GM21423 (cell line): ENCODE measurements around the gene CHAC1.
"Not testable (repeated sequence)": the region's sequence is repeated elsewhere in the genome, so short reads cannot be mapped to it uniquely, and the experiment has no call there.

Experiments used
- ATAC-seq: cut with Tn5 transposase; IDR thresholded peaks from one replicate; pipeline ENCODE4 v1.9.1; 2021; ENCODE audit warnings: mild to moderate bottlenecking, moderate library complexity; ENCODE audit not compliant: unreplicated experiment

The CHAC1 gene

GRCh38 chr15:40936709-40937666 is 16.3 kb upstream of the CHAC1 start:
- no peak for ATAC-seq

DNA sequence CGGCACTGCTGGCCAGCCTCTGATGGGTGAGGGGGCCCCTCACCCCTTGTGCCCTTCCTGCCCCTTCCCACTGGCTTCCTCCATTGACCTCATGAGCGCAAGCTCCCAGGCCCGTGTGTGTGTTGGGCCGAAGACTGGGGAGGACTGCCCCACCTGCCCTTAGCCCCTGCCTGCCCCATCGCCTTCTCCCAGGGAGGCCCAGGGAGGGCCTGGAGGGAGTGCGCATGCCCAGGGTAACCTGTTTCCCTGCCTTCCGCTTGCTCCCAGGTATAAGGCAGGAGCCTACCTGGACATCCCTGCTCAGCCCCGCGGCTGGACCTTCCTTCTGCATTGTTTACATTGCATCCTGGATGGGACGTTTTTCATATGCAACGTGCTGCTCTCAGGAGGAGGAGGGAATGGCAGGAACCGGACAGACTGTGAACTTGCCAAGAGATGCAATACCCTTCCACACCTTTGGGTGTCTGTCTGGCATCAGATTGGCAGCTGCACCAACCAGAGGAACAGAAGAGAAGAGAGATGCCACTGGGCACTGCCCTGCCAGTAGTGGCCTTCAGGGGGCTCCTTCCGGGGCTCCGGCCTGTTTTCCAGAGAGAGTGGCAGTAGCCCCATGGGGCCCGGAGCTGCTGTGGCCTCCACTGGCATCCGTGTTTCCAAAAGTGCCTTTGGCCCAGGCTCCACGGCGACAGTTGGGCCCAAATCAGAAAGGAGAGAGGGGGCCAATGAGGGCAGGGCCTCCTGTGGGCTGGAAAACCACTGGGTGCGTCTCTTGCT is 15.3 kb upstream of the CHAC1 start:
- ATAC-seq, result no peak

DNA sequence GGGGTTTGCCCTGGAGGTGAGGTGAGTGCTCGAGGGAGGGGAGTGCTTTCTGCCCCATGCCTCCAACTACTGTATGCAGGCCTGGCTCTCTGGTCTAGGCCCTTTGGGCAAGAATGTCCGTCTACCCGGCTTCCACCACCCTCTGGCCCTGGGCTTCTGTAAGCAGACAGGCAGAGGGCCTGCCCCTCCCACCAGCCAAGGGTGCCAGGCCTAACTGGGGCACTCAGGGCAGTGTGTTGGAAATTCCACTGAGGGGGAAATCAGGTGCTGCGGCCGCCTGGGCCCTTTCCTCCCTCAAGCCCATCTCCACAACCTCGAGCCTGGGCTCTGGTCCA is 14.8 kb upstream of the CHAC1 start:
- ATAC-seq, result no peak

DNA sequence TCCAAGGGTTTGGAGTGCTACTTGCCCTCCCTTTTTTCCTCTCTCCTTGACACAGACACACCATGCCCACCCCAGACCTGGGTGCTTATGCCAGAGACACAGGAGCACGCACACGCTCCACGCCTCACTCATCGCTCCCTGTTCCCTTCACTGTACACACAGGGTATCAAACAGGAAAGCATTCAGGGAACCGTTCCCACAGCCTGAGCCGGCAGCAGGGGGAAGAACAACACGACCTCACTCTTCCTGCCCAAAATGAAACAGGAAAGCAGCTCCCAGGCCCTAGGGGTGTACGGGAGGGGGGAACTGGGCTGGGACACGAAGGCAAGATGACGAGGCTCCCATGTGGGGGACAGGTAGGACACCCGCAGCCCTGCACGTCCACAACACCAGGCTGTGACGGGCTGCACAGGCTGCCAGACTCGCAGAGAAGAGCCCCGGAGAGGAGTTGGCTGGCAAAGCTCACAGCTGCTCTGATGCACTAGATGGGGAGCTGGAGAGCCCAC is 12.9 kb upstream of the CHAC1 start:
- ATAC-seq, result no peak

DNA sequence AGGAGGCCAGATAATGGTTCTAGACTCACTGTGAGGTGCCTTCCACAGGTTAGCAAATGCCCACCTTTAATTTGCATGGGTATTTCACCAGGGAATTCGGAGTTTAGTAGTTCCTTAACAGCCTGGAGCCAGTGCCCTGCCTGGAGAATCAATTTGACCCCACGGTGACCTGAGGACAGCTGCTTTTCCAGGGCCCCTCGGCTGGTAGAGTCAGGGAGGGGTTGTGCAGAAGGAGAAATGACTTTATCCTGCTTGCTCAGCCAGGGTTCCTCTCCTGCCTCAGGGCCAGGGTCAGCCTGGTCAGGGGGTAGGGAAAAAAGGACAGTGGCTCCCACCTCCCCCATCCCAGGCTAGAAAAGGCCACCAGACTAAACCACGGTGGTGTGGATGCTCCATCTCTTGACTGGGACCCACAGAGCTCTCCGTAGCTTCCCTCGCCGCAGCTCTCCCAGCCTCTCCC is 12.2 kb upstream of the CHAC1 start:
- no peak for ATAC-seq

GRCh38 chr15:40941528-40942336 is 11.5 kb upstream of the CHAC1 start:
- ATAC-seq, result peak; percentile 61

- ATAC-seq, result no peak
These were observed 10.9 kb upstream of the CHAC1 start for GRCh38 chr15:40942337-40942854.

DNA sequence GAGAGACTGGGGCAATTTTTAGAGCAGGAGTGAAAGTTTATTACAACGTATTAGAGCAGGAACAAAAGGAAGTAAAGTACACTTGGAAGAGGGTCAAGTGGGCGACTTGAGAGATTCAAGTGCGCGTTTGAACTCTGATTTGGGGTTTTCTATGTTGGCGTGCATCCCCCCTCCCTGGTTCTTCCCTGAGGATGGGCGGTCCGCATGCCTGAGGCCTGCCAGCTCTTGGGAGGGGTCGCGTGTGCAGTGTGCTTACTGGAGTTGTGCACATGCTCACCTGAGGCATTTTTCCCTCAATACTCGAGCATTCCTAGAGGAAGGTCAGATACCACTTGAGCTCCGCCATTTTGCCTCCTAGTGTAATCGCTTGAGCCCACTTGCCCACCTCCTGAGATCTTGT is 10.4 kb upstream of the CHAC1 start:
- ATAC-seq, result no peak

DNA sequence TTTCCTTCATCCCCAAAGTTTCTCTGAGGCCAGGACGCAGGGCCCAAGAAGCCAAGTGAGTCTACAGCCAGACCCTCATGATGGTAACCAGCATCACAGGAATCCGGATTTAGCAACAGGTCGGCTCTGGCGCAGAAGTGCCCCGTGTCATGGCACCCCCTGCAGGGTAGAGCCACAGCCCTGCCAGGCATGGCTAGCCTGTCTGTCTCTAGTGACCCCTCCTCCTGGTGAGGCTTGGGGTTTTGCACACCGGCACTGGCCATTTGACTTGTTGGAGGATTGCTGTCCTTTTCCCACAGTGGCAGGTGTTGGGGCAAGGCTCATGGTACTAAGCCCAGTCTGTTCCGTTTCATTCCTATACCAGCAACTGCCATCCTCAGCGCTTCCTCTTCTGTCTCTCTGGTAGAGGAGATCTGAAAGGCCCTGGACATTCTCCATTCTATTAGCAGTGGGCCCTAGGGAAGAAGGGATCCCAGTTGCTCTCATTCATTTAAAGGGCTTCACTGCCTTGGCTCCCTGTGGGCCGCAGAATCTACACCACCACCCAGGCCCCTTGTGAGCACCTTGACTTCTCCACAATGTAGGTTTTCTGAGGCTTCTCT is 9.4 kb upstream of the CHAC1 start:
- no peak for ATAC-seq

DNA sequence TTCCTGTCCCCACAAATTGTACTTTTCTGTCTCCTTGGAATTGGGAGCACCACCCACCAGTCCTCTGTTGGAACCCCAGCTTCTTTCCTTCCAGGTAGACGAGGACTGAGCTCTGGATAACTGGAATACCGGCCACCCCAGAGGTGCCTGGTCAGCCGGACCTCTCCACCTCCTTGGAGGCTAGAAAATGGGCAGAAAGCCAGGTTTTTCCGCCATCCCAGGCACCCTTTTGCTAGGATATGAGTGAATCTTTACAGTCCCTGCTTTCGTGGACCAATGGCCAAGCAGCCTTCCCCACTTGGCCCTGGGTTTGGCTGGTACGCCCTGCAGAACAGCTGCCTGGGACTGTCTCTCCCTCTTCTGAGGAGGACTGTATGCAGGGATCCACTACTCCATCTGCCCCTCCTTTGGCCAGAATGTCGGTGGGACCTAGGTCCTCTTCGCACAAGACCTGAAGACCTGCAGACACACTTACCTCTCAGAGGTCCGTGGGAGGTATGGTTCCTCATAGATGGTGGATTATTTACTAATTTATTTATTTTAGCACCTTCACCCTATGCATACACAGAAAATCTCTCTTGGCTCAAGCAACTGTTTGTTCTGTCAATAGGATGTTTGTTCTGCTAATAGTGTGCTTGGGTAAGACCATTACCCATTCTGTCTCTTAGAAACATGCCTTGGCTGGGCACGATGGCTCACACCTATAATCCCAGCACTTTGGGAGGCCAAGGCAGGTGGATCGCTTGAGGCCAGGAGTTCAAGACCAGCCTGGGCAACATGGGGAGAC is 8.6 kb upstream of the CHAC1 start:
- no peak for ATAC-seq

DNA sequence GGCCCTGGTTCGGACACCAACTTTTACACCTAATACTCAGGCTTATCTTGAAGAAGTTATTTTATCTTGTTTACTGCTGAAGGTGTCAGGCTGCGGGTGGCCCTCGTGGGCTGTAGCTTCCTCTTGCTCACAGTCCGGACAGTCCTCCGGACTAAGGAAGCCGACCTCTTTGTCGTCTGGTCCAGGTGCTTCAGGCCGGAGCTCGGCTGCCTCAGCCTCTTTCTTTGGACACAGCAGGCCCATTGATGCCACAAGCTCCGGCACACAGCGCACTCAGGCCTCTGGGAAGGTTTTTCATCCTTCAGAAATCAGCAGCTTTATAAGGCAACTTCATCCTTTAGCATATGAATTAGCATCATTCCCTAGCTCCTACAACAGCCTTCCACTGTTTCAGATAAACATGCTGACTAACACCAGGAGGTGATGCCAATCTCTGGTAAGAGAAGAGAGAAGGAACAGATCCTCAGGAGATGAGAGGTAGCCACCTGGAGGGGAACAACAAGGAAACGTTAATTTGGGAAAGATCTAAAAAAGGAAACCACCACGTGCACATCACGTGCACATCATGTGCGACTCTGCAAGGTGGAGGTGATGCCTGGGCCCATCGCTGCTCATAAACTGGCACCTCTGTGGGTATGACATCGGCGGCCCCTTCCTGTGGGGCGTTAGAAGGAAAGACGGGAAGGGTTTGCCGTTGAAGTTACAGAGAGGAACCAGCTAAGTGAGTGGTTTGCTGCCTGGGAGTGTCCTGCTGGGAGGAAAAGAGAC is 4.4 kb upstream of the CHAC1 start:
- ATAC-seq, result no peak

GRCh38 chr15:40949756-40950207 is 3.5 kb upstream of the CHAC1 start:
- no peak for ATAC-seq

- ATAC-seq, result no peak
These were observed 1.5 kb upstream of the CHAC1 start for GRCh38 chr15:40951764-40952163.

DNA sequence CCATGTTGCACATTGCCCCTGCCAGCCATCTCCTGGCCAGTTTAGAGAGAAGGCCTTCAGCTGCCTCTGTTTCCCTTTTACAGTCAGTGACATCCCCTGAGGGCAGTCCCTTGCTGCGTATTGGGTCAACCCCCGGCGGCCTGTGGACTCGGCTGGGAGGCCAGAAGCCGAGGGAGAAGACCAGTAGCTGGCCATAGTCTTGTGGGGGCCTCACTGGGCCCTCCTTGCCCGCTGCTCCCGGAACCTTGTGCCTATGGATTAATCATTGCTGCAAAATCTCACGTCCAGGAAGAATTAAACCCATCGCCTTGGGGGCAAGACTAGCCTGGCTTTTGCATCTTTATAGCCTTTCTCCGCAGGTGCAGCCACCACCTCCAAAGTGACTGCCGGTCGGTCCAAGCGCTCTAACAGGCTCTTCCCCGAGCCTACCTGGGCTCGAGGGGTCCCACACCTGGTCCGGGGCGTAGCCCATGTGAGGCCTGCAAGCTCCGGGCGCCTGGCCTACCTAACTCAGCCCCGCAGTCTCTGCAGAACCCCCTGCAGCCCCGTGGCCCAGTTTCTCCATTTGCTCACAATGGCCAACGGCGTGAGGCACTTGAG is 870 bp upstream of the CHAC1 start:
- no peak for ATAC-seq

DNA sequence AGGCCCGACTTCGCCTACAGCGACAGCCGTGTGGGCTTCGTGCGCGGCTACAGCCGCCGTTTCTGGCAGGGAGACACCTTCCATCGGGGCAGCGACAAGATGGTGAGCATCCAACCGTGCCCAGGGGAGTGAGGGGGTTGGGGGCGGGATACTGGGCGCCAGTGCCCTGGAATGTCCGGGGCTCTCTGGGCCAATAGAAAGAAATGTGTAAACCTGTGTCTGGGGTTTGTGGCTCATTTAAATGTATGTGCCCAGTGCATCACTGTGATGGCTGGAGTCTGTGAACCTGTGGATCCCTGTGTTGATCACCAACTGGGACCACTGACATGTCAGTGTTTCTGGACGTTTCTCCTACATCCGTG is 423 bp downstream of the CHAC1 start:
- no peak for ATAC-seq

DNA sequence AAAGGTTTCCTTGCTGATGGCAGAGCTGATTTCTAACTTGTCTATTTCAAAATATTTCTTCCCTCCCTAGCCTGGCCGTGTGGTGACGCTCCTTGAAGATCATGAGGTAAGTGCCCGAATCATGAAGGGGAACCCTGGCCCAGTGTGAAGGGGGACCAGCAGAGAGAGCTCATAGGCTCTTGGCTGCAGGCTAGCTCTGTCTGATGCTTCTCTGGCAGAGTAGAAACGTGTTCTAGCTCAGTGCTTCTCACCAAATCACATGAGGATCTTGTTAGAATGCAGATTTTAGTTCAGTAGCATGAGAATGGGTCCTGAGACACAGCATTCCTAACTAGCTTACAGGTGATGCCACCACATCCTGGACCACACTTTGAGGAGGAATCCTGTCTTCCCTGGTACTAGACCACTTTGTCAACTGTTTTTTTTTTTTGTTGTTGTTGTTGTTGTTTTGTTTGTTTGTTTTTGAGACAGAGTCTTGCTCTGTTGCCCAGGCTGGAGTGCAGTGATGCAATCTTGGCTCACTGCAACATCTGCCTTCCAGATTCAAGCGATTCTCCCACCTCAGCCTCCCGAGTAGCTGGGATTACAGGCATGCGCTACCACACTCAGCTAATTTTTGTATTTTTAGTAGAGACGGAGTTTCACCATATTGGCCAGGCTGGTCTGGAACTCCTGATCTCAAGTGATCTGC is 1.0 kb downstream of the CHAC1 start:
- not testable (repeated sequence) for ATAC-seq

DNA sequence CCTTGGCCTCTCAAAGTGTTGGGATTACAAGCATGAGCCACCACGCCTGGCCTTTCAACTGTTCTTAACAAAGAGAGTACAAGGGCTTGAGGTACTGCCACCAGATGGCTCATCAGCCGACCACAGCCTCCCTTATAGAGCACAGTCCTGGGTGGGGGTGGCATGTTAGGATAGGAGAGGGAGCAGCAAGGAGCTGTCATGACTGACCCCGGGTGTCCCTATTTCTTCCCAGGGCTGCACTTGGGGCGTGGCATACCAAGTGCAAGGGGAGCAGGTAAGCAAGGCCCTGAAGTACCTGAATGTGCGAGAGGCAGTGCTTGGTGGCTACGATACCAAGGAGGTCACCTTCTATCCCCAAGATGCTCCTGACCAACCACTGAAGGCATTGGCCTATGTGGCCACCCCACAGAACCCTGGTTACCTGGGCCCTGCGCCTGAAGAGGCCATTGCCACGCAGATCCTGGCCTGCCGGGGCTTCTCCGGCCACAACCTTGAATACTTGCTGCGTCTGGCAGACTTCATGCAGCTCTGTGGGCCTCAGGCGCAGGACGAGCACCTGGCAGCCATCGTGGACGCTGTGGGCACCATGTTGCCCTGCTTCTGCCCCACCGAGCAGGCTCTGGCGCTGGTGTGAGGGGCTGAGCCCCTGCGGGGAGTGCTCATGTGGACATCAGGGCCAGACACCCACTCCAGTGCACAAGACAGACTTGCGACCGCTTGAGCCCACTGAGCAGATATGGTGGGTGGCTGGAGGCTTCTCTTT is 2.1 kb downstream of the CHAC1 start:
- no peak for ATAC-seq
